H1 (cell line): ENCODE results near the gene DGCR8. TPM values are rescaled to one million over a fixed set of nuclear protein-coding genes. Genes with fewer than 3 reads are reported as not detected.

Source experiments
- CTCF ChIA-PET: fragments of 300-600 bp; sonication (Branson Sonifier 250); formaldehyde crosslinking; loops from one replicate; lab custom pipeline; 2021; ENCODE audit not compliant: partially characterized antibody; lab: Charles Lee
- POLR2A ChIA-PET: fragments of 300-600 bp; sonication (Branson Sonifier 250); formaldehyde crosslinking; loops from one replicate; lab custom pipeline; 2021; ENCODE audit warnings: inconsistent platforms; ENCODE audit not compliant: partially characterized antibody; lab: Charles Lee
- DNase-seq, 2 experiments: peaks; one replicate each; pipeline versions ENCODE4 v3.0.0 to v3.0.0-alpha.2; 2010 to 2022; ENCODE audit warnings: low spot score in 2 of 2, low read depth in 1 of 2, mixed read lengths in 1 of 2
- FAIRE-seq: peaks from 2 replicates; lab custom pipeline; 2011; peaks lifted over from hg19 to GRCh38; lab: Jason Lieb, UNC
- H2AFZ ChIP-seq: 2 replicates; pipeline ENCODE4 v1.8.1; 2012; ENCODE audit warnings: low read length, inconsistent platforms
- H2AK5ac ChIP-seq: 2 replicates; pipeline ENCODE4 v1.6.1; 2013; ENCODE audit warnings: low read depth, low read length
- H2BK120ac ChIP-seq: replicated peaks from 2 replicates; pipeline ENCODE3; 2013; ENCODE audit warnings: low read depth, low read length, inconsistent platforms
- H2BK12ac ChIP-seq: 2 replicates; pipeline ENCODE4 v1.6.1; 2013; ENCODE audit warnings: low read depth, low read length
- H2BK15ac ChIP-seq: 2 replicates; pipeline ENCODE4 v1.6.1; 2013; ENCODE audit warnings: low read length
- H2BK20ac ChIP-seq: 2 replicates; pipeline ENCODE4 v1.6.1; 2013; ENCODE audit warnings: low read length
- H2BK5ac ChIP-seq: 2 replicates; pipeline ENCODE4 v1.6.1; 2013; ENCODE audit warnings: low read depth, low read length
- H3K14ac ChIP-seq: 2 replicates; pipeline ENCODE4 v1.6.1; 2013; ENCODE audit warnings: inconsistent platforms; ENCODE audit not compliant: insufficient read length
- H3K18ac ChIP-seq: 2 replicates; pipeline ENCODE4 v1.6.1; 2013; ENCODE audit warnings: low read length; ENCODE audit errors: extremely low read depth
- H3K23ac ChIP-seq: 2 replicates; pipeline ENCODE4 v1.6.1; 2013; ENCODE audit warnings: inconsistent platforms; ENCODE audit not compliant: insufficient read length
- H3K23me2 ChIP-seq: 2 replicates; pipeline ENCODE4 v1.6.1; 2013; ENCODE audit warnings: low read depth, low read length
- H3K27ac ChIP-seq: 2 replicates; pipeline ENCODE4 v1.6.1; 2011; ENCODE audit warnings: low read depth, low read length, inconsistent platforms
- H3K27me3 ChIP-seq, 4 experiments: replicated peaks in 1 of 4; 1 replicate in 1 of 4; 2 replicates in 3 of 4; pipeline versions ENCODE4 v1.6.1 to v1.8.1; 2011 to 2013; ENCODE audit warnings: low read length in 3 of 4, mild to moderate bottlenecking in 3 of 4, inconsistent platforms in 2 of 4, mixed read lengths in 2 of 4, moderate library complexity in 1 of 4; ENCODE audit not compliant: control insufficient read depth in 3 of 4, insufficient read depth in 3 of 4; ENCODE audit errors: extremely low read depth in 1 of 4
- H3K36me3 ChIP-seq, 4 experiments: 2 replicates each; pipeline versions ENCODE4 v1.6.1 to v1.8.1; 2011 to 2013; ENCODE audit warnings: mild to moderate bottlenecking in 4 of 4, low read length in 3 of 4, moderate library complexity in 2 of 4, control low read depth in 1 of 4, inconsistent platforms in 1 of 4; ENCODE audit not compliant: insufficient read depth in 4 of 4, control insufficient read depth in 2 of 4
- H3K4ac ChIP-seq: replicated peaks from 2 replicates; pipeline ENCODE3; 2013; ENCODE audit warnings: low read length, low read depth, mixed read lengths, inconsistent platforms; ENCODE audit not compliant: insufficient read length
- H3K4me1 ChIP-seq, 4 experiments: replicated peaks in 1 of 4; 1 replicate in 1 of 4; 2 replicates in 3 of 4; pipeline versions ENCODE4 v1.6.1 to v1.8.1; 2011 to 2013; ENCODE audit warnings: low read length in 3 of 4, inconsistent platforms in 2 of 4, mixed read lengths in 1 of 4; ENCODE audit not compliant: insufficient read depth in 4 of 4, control insufficient read depth in 3 of 4
- H3K4me2 ChIP-seq, 2 experiments: 2 replicates each; pipeline versions ENCODE4 v1.6.1 to v1.8.1; 2011 to 2013; ENCODE audit warnings: low read depth in 2 of 2, low read length in 2 of 2, control low read depth in 1 of 2, inconsistent platforms in 1 of 2, mild to moderate bottlenecking in 1 of 2; ENCODE audit not compliant: insufficient read depth in 1 of 2
- H3K4me3 ChIP-seq, 4 experiments: fragments of 200-600, 300-600 bp in 1 of 4; sonication (generic), shearing (Covaris generic), sonication (Bioruptor Twin) in 1 of 4; 2 replicates each; pipeline versions ENCODE4 v1.5.1 to v1.8.1; 2011 to 2016; ENCODE audit warnings: low read length in 4 of 4, low read depth in 3 of 4, control low read depth in 2 of 4, inconsistent platforms in 2 of 4, mild to moderate bottlenecking in 2 of 4, mixed read lengths in 1 of 4, moderate library complexity in 1 of 4; ENCODE audit not compliant: insufficient read depth in 2 of 4; ENCODE audit errors: extremely low read depth in 1 of 4
- H3K56ac ChIP-seq: replicated peaks from 2 replicates; pipeline ENCODE3; 2013; ENCODE audit warnings: low read depth, mild to moderate bottlenecking, mixed read lengths, low read length, inconsistent platforms; ENCODE audit not compliant: insufficient read length
- H3K79me1 ChIP-seq: 2 replicates; pipeline ENCODE4 v1.6.1; 2013; ENCODE audit warnings: low read depth, low read length, control low read depth
- H3K79me2 ChIP-seq, 2 experiments: 2 replicates each; pipeline versions ENCODE4 v1.6.1 to v1.8.1; 2012 to 2013; ENCODE audit warnings: low read length in 2 of 2, mild to moderate bottlenecking in 2 of 2, inconsistent platforms in 1 of 2; ENCODE audit not compliant: insufficient read depth in 2 of 2, control insufficient read depth in 1 of 2
- H3K9ac ChIP-seq, 4 experiments: replicated peaks in 1 of 4; 1 replicate in 1 of 4; 2 replicates in 3 of 4; pipeline versions ENCODE4 v1.6.1 to v1.8.1; 2011 to 2013; ENCODE audit warnings: low read depth in 3 of 4, low read length in 3 of 4, control low read depth in 2 of 4, mild to moderate bottlenecking in 2 of 4, moderate library complexity in 2 of 4, inconsistent platforms in 1 of 4; ENCODE audit errors: extremely low read depth in 1 of 4
- H3K9me3 ChIP-seq, 2 experiments: 2 replicates each; pipeline versions ENCODE4 v1.6.1 to v1.8.1; 2012 to 2013; ENCODE audit warnings: mild to moderate bottlenecking in 2 of 2, moderate library complexity in 2 of 2, control low read depth in 1 of 2, inconsistent platforms in 1 of 2, low read depth in 1 of 2, low read length in 1 of 2, mixed read lengths in 1 of 2; ENCODE audit not compliant: insufficient read depth in 2 of 2
- H4K20me1 ChIP-seq, 2 experiments: replicated peaks in 1 of 2; 2 replicates each; pipeline versions ENCODE3 to v1.8.1; 2011 to 2013; ENCODE audit warnings: inconsistent platforms in 2 of 2, low read length in 2 of 2, mild to moderate bottlenecking in 1 of 2; ENCODE audit not compliant: insufficient read depth in 2 of 2, control insufficient read depth in 1 of 2
- H4K5ac ChIP-seq: 2 replicates; pipeline ENCODE4 v1.6.1; 2013; ENCODE audit warnings: low read length, low read depth, mixed read lengths, inconsistent platforms; ENCODE audit not compliant: insufficient read length
- H4K8ac ChIP-seq: 2 replicates; pipeline ENCODE4 v1.8.0; 2013; ENCODE audit warnings: mild to moderate bottlenecking, moderate library complexity, low read length, inconsistent platforms; ENCODE audit not compliant: insufficient read depth; ENCODE audit errors: extremely low read depth
- H4K91ac ChIP-seq: replicated peaks from 2 replicates; pipeline ENCODE3; 2013; ENCODE audit warnings: low read length, mixed read lengths, inconsistent platforms; ENCODE audit not compliant: insufficient read length
- BCL11A ChIP-seq, 2 experiments: IDR thresholded peaks; one replicate each; pipeline ENCODE4 v1.6.1; 2011; ENCODE audit warnings: low read depth in 2 of 2, low read length in 2 of 2, mild to moderate bottlenecking in 2 of 2
- CBX5 ChIP-seq: fragments of 300-800, 300-1000 bp; sonication (generic); IDR thresholded peaks from 2 replicates; pipeline ENCODE4 v1.7.1; 2016; ENCODE audit warnings: antibody characterized with exemption, low read length, low read depth
- JUN ChIP-seq: IDR thresholded peaks from 2 replicates; pipeline ENCODE4 v1.6.1; 2011; ENCODE audit warnings: low read depth, mild to moderate bottlenecking, improper control_type of control experiment, low read length
- JUND ChIP-seq: IDR thresholded peaks from 2 replicates; pipeline ENCODE4 v1.6.1; 2011; ENCODE audit warnings: mild to moderate bottlenecking, improper control_type of control experiment, low read length
- KDM1A ChIP-seq: fragments of 200-600, 300-600 bp; sonication (generic); IDR thresholded peaks from 2 replicates; pipeline ENCODE4 v1.7.1; 2016; ENCODE audit warnings: mild to moderate bottlenecking, low read length, borderline replicate concordance
- MAFK ChIP-seq: IDR thresholded peaks from 2 replicates; pipeline ENCODE4 v1.6.1; 2012; ENCODE audit warnings: low read depth, mild to moderate bottlenecking, improper control_type of control experiment, low read length
- POLR2A ChIP-seq, 2 experiments: IDR thresholded peaks; 1 replicate in 1 of 2; 2 replicates in 1 of 2; pipeline ENCODE4 v1.6.1; 2011; ENCODE audit warnings: low read depth in 2 of 2, low read length in 2 of 2, mild to moderate bottlenecking in 2 of 2; ENCODE audit errors: control extremely low read depth in 1 of 2
- RBBP5 ChIP-seq: IDR thresholded peaks from 2 replicates; pipeline ENCODE4 v1.7.1; 2012; ENCODE audit warnings: low read depth, mild to moderate bottlenecking, inconsistent platforms, low read length, moderate library complexity, borderline replicate concordance
- SIRT6 ChIP-seq: IDR thresholded peaks from one replicate; pipeline ENCODE4 v1.7.1; 2012; ENCODE audit warnings: low read length, inconsistent platforms
- SP4 ChIP-seq: IDR thresholded peaks from 2 replicates; pipeline ENCODE4 v1.6.1; 2012; ENCODE audit warnings: low read length, inconsistent platforms
- TEAD4 ChIP-seq: IDR thresholded peaks from 2 replicates; pipeline ENCODE4 v1.6.1; 2012; ENCODE audit warnings: low read depth, low read length, inconsistent platforms, mixed read lengths
- WGBS, 2 experiments: shearing (Covaris generic) in 1 of 2; methylation state at CpG; one replicate each; pipeline versions ENCODE4 v1.1.6 to v1.1.7; 2013 to 2015; ENCODE audit warnings: low lambda C conversion rate in 2 of 2, mixed read lengths in 2 of 2, inconsistent platforms in 1 of 2, low coverage in 1 of 2, missing lambda C conversion rate in 1 of 2; ENCODE audit not compliant: insufficient replicate concordance in 2 of 2, insufficient coverage in 1 of 2, insufficient read length in 1 of 2; ENCODE audit errors: extremely low coverage in 1 of 2, missing lambda C conversion rate in 1 of 2; 5-methylcytosine and 5-hydroxymethylcytosine counted together
- polyA plus RNA-seq, 7 experiments: library from polyadenylated mRNA; depleted of rRNA in 3 of 7; stranded (reverse) in 5 of 7; unstranded in 2 of 7; fragments of >200 nt in 5 of 7; fragments of 200-250 nt in 2 of 7; gene quantifications; 1 replicate in 5 of 7; 2 replicates in 1 of 7; 4 replicates in 1 of 7; pipeline versions ENCODE4 v1.2.1 to v1.2.3, GENCODE V29; 2011 to 2013; ENCODE audit warnings: missing spikeins in 2 of 7, mixed read lengths in 2 of 7
- total RNA-seq: library from RNA; stranded (reverse); fragmentation: NEBNext Ultra II Directional; extraction: Animal tissue kit (Norgen Biotek cat#: 25700); gene quantifications from 2 replicates; pipeline ENCODE4 v1.2.1, GENCODE V29; 2021

DGCR8 gene
- total and polyA plus RNA-seq, 2 of the 8 experiments (the other 6 are each of a cell fraction or from before 2014, with no cell fraction given): 23.7 to 43.7 TPM

DNA sequence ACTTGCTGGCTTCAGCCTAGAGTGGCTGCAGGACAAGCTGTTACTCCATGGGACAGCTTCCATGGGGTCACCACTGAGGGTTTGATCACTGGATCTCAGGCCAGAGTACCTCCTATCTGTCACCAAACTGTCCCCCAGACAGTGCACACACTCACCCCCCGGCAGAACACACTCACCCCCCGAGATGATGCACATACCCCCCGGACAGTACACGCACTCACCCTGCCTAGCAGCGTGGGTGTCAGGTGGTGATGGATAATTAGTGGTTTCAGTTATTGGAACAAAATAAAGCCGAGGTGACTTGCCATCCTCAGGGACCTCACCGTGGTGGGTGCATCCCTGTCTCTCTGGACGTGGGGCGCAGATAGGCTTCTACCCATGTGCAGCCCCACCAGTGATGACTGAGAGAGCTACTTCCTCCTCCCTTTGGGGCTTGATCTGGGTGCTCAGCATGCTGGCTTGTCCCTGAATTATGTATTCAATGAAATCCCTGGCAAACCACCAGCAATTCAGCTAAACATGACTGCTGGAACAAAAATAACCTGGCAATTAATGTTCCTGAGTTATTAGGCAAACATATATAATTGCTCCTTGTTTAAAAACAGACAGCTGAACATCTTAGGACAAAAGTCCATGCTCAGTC is 40.2 kb upstream of the DGCR8 start:
- H3K36me3 ChIP-seq: no peaks in the 10 kb centered on the region
- CTCF ChIA-PET: interaction anchor here (0.7 to 1.7 kb wide), 4 partner anchors 9 to 69 kb away, joined by 3 to 5 read pairs (median 4); no protein-coding TSS in a partner anchor
- no peak overlapping the region for H2BK120ac ChIP-seq
- H2BK5ac ChIP-seq: no peak overlapping the region
- no peaks in the 10 kb centered on the region for H3K4me1 ChIP-seq
- H3K9ac ChIP-seq: no peak overlapping the region
- no peak overlapping the region for H3K4me2 ChIP-seq
- FAIRE-seq: no peak
- no peaks in the 10 kb centered on the region for H3K27me3 ChIP-seq
- no peak overlapping the region for H2AK5ac ChIP-seq
- POLR2A ChIA-PET: interaction anchor here (1.4 to 1.5 kb wide), 3 partner anchors 14 to 66 kb away, joined by 3 to 4 read pairs (median 3); no protein-coding TSS in a partner anchor
- no peak overlapping the region for H3K18ac ChIP-seq
- H2AFZ ChIP-seq: no peak overlapping the region
- no peak overlapping the region for H3K14ac ChIP-seq
- no peak overlapping the region for H2BK15ac ChIP-seq
- no peaks in the 10 kb centered on the region for H3K79me1 ChIP-seq
- no peak overlapping the region for H4K8ac ChIP-seq
- H3K9me3 ChIP-seq: no peaks in the 10 kb centered on the region
- WGBS, 2 experiments: 96% methylated on average over 9 of the region's 9 CpGs; no CpG with 5 or more reads in 1 of the 2 experiments
- H4K5ac ChIP-seq: no peak overlapping the region
- no peak overlapping the region for H3K23ac ChIP-seq
- no peak overlapping the region for H3K4me3 ChIP-seq
- TF ChIP-seq SIRT6 (no peak), MAFK (no peak), JUN (no peak), KDM1A (no peak), RBBP5 (no peak), BCL11A (IDR thresholded peaks at IDR 0.05; ENCODE audit: low read depth in 2 of 2, low read length in 2 of 2) (no peak), TEAD4 (no peak), SP4 (no peak), JUND (no peak), CBX5 (no peak), POLR2A (IDR thresholded peaks at IDR 0.05; ENCODE audit: control extremely low read depth in 1 of 2, low read depth in 2 of 2, low read length in 2 of 2) (no peak)
- TF ChIP-seq, all 59 proteins: peak for 0
- Histone ChIP-seq H2BK20ac (no peak overlapping the region), H3K79me2 (no peaks in the 10 kb centered on the region), H3K4ac (no peak overlapping the region), H3K56ac (no peak overlapping the region), H3K27ac (no peak overlapping the region), H3K23me2 (no peaks in the 10 kb centered on the region), H4K91ac (no peak overlapping the region), H4K20me1 (peaks cover 1 to 4% of the 10 kb centered on the region in 2 experiments), H2BK12ac (no peak overlapping the region)
- no peak for DNase-seq
